GM20000 (cell line): ENCODE results near the gene PACRG.

Source experiments
- DNase-seq: peaks from one replicate; pipeline ENCODE4 v3.0.0; 2012; ENCODE audit warnings: low spot score
- TF ChIP-seq, protein P1 (sequence below): IDR thresholded peaks from 2 replicates; pipeline ENCODE4 v1.5.1; 2012; ENCODE audit warnings: mild to moderate bottlenecking, control low read depth; ENCODE audit errors: extremely low read depth, missing control alignments

The PACRG gene

DNA sequence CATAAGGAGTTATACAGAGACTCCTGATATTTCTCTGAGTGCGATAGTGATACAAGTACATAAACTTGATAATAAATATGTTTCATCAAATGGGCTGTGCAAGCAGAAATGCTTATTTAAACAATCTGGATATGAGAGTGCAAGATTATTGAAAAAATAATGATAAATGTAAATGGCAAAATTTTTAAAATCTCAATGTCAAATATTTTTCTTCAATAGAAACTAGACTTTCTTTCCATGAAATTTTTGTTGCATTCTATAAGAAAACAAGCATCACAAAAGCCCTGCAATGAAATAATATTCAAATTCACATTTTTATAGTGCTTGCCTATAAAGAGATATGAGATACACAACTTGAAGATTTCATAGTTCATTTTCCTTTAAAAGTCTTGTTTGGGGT, 2.7 kb downstream of the PACRG start:
- TF ChIP-seq, protein P1, sequence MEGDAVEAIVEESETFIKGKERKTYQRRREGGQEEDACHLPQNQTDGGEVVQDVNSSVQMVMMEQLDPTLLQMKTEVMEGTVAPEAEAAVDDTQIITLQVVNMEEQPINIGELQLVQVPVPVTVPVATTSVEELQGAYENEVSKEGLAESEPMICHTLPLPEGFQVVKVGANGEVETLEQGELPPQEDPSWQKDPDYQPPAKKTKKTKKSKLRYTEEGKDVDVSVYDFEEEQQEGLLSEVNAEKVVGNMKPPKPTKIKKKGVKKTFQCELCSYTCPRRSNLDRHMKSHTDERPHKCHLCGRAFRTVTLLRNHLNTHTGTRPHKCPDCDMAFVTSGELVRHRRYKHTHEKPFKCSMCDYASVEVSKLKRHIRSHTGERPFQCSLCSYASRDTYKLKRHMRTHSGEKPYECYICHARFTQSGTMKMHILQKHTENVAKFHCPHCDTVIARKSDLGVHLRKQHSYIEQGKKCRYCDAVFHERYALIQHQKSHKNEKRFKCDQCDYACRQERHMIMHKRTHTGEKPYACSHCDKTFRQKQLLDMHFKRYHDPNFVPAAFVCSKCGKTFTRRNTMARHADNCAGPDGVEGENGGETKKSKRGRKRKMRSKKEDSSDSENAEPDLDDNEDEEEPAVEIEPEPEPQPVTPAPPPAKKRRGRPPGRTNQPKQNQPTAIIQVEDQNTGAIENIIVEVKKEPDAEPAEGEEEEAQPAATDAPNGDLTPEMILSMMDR, result no peak
- no peak for DNase-seq

DNA sequence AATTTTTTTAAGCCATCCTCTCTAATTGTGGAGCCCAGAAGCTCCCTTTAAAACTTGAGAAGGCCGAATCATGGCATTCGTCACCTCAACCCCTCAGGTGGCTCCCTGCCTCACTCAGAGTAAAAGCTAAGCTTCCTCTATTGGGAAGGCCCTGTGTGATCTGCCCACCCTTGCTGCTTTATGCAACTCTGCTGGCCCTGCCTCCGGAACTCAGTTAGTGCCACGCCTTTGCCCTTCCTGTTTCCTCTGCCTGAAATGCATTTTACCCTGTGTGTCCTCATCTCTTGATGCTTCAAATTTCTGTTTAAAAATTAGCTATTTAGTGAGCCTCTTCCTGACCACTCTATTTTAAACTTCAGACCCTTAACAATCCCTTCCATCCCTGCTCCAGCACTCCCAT, 5.7 kb downstream of the PACRG start:
- DNase-seq, result no peak

DNA sequence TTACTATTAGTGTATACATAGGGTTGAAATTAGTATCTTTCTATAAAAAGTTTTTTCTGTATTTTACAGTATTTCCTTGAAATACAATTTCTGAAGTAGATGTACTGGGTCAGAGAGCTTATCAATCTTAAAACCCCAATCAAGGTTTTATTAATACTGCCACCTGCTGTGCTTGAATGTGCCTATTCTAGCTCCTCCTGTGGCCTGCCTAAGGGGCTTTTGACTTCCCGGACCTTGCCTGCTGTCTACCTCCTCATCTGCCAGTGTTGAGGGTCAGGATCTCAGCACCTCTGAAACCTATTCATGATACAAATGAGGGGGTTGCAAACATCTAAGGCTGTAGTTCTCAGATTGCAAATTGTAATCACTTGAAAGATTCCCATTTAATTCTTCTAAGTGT, 9.2 kb downstream of the PACRG start:
- no peak for DNase-seq
- TF ChIP-seq, protein P1, result no peak

More for the DNA sequence above, 5.7 kb downstream of the PACRG start:
- TF ChIP-seq, protein P1, result no peak

DNA sequence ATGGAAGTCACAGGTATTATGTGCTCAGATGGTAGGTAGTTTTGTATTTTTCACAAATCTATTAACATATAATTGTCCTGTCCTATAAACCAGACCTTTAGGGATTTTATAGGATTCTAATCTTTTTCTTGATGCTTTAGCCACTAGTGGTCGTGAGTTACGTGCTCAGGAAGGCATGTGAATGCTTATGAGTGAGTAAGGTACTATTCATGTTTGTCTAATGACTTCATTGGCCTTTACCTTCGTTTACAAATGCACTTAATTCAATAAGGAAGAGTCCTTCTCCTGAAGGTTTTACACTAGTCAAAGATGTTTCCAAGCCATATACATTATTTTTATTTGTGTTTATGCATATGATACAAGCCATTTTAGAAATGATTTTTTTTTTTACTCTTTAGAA, 23.0 kb downstream of the PACRG start:
- DNase-seq, result no peak
- TF ChIP-seq, protein P1, result no peak

DNA sequence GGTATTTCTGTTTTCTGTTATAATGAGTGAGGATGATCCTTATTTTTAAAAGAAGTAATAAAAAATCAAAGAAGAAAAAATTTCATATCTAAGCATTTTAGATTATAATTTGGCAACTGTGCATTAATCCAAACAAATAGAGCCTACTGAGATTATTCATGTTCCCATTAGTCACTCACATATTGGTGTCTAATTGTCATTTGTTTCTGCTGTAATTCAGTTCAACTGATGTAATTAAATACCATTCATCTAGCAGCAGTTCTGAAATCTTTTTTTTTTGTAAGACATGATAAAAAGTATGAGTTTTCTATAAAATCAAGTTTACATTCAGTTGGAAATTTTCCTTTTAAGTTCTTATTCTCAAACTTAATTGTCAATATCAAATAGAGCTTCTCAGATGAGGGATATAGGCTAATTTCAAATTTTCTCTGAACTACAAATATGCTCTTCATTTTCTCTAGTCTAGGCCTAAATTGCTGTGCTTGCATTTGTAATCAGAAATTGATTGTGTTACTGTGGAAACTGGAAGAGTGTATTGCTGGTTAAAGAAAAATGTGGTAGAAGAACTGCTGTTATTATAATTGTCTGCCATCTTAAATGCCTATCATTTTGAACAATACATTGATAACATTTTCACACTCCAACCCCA, 23.6 kb downstream of the PACRG start:
- no peak for DNase-seq
- TF ChIP-seq, protein P1, result no peak

DNA sequence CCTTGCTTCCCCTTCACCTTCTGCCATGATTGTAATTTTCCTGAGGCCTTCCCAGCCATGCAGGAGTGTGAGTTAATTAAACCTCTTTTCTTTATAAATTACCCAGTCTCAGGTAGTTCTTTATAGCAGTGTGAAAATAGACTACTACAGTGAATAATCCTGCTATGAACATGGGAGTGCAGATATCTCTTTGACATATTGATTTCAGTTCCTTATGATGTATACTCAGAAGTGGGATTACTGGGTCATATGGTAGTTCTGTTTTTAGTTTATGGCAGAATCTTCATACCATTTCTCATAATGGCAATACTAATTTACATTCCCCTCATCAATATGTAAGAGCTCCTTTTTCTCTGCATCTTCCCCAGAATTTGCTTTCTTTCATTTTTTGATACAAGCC, 26.0 kb downstream of the PACRG start:
- TF ChIP-seq, protein P1, result no peak
- no peak for DNase-seq

DNA sequence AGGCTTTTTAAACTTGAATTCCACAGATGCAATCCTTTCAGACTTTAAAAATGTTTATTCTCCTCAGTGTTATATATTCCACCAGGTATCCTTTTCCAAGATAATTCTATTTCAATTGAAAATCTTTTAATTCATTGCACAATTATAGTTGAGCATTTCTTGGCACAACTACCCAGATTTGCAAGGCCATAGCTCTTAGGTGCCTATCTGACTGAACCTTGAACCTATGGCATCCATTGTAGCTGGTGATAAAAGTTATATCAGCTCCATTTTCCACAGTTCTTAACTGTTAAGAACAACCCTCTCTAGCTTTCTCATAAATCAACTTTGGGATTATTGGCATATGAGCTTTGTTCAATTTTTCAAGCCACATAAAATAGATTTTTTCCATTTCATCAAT, 42.4 kb downstream of the PACRG start:
- DNase-seq, result no peak

More for the DNA sequence above, 42.4 kb downstream of the PACRG start:
- TF ChIP-seq, protein P1, result no peak
